HEK293 (cell line): Measurements from ENCODE around the gene SKI.
A peak's percentile ranks its signal among the peaks of the same experiment; 100 is the strongest.

ENCODE experiments used
- CTCF ChIA-PET: fragments of 350-600 bp; formaldehyde crosslinking; extraction: SDS; loops from one replicate; lab custom pipeline; 2021; ENCODE audit warnings: antibody characterized with exemption; lab: Yijun Ruan, JAX
- POLR2A ChIA-PET: fragments of 300-600 bp; formaldehyde crosslinking; extraction: SDS; loops from one replicate; lab custom pipeline; 2020; ENCODE audit warnings: antibody characterized with exemption, inconsistent platforms; lab: Yijun Ruan, JAX
- H3K27ac ChIP-seq: fragments of 200-500 bp; sonication (Bioruptor generic); 2 replicates; pipeline ENCODE4 v1.5.1; 2014; ENCODE audit warnings: low read depth, low read length, control low read depth, inconsistent platforms; ENCODE audit errors: extremely low read depth
- H3K36me3 ChIP-seq, 2 experiments: fragments of 200-500 bp in 1 of 2; sonication (Bioruptor generic) in 1 of 2; 1 replicate in 1 of 2; 2 replicates in 1 of 2; pipeline ENCODE4 v1.5.1; 2014 to 2017; ENCODE audit warnings: inconsistent platforms in 2 of 2, low read length in 2 of 2; ENCODE audit not compliant: control insufficient read depth in 2 of 2, insufficient read depth in 1 of 2
- H3K4me1 ChIP-seq: fragments of 200-500 bp; sonication (Bioruptor generic); 2 replicates; pipeline ENCODE4 v1.5.1; 2014; ENCODE audit warnings: mild to moderate bottlenecking, low read length, inconsistent platforms; ENCODE audit not compliant: control insufficient read depth, insufficient read depth
- H3K4me3 ChIP-seq: 2 replicates; pipeline ENCODE4 v1.5.1; 2011; ENCODE audit warnings: low read depth, mild to moderate bottlenecking, control low read depth, low read length, moderate library complexity
- H3K9me3 ChIP-seq: fragments of 200-500 bp; sonication (Bioruptor generic); 2 replicates; pipeline ENCODE4 v1.5.1; 2014; ENCODE audit warnings: low read depth, low read length, inconsistent platforms; ENCODE audit not compliant: control insufficient read depth, insufficient read depth
- EGR2 ChIP-seq: fragments of 450-650 bp; formaldehyde crosslinking; IDR thresholded peaks from 2 replicates; pipeline ENCODE4 v1.5.1; 2016; ENCODE audit warnings: low read depth, missing biosample characterization, missing genetic modification characterization
- GLIS2 ChIP-seq: fragments of 450-650 bp; formaldehyde crosslinking; IDR thresholded peaks from 2 replicates; pipeline ENCODE4 v1.5.1; 2016; ENCODE audit warnings: missing biosample characterization, missing genetic modification characterization
- KLF7 ChIP-seq: fragments of 450-650 bp; formaldehyde crosslinking; IDR thresholded peaks from 2 replicates; pipeline ENCODE4 v1.5.1; 2016; ENCODE audit warnings: missing biosample characterization, missing genetic modification characterization, borderline replicate concordance
- ZBTB48 ChIP-seq: fragments of 450-650 bp; formaldehyde crosslinking; IDR thresholded peaks from 2 replicates; pipeline ENCODE4 v1.5.1; 2016; ENCODE audit warnings: missing biosample characterization, missing genetic modification characterization
- ZFHX2 ChIP-seq: fragments of 450-650 bp; formaldehyde crosslinking; conservative IDR thresholded peaks from 2 replicates; pipeline ENCODE4 v1.5.1; 2016; ENCODE audit warnings: missing biosample characterization, missing genetic modification characterization
- ZNF202 ChIP-seq: fragments of 450-650 bp; formaldehyde crosslinking; IDR thresholded peaks from 2 replicates; pipeline ENCODE4 v1.5.1; 2016; ENCODE audit warnings: missing biosample characterization, missing genetic modification characterization, borderline replicate concordance
- ZNF214 ChIP-seq: fragments of 450-650 bp; formaldehyde crosslinking; IDR thresholded peaks from 2 replicates; pipeline ENCODE4 v1.5.1; 2017; ENCODE audit warnings: missing biosample characterization, mild to moderate bottlenecking, missing genetic modification characterization, borderline replicate concordance
- ZNF248 ChIP-seq: fragments of 450-650 bp; formaldehyde crosslinking; IDR thresholded peaks from 2 replicates; pipeline ENCODE4 v1.5.1; 2017; ENCODE audit warnings: missing biosample characterization, missing genetic modification characterization
- ZNF416 ChIP-seq: fragments of 450-650 bp; formaldehyde crosslinking; IDR thresholded peaks from 2 replicates; pipeline ENCODE4 v1.5.1; 2016; ENCODE audit warnings: missing biosample characterization, missing genetic modification characterization
- ZNF449 ChIP-seq: fragments of 450-650 bp; formaldehyde crosslinking; IDR thresholded peaks from 2 replicates; pipeline ENCODE4 v1.5.1; 2017; ENCODE audit warnings: missing biosample characterization, mild to moderate bottlenecking, missing genetic modification characterization, moderate library complexity
- ZNF529 ChIP-seq: fragments of 450-650 bp; formaldehyde crosslinking; IDR thresholded peaks from 2 replicates; pipeline ENCODE4 v1.5.1; 2017; ENCODE audit warnings: missing genetic modification characterization, missing biosample characterization; ENCODE audit not compliant: insufficient replicate concordance
- ZNF645 ChIP-seq: fragments of 450-650 bp; formaldehyde crosslinking; IDR thresholded peaks from 2 replicates; pipeline ENCODE4; 2016; ENCODE audit warnings: missing biosample characterization, missing genetic modification characterization
- ZNF660 ChIP-seq: fragments of 450-650 bp; IDR thresholded peaks from 2 replicates; pipeline ENCODE4 v1.5.1; 2018; ENCODE audit warnings: missing biosample characterization, mild to moderate bottlenecking, missing genetic modification characterization

Gene SKI

GRCh38 chr1:2358651-2359640, 130.8 kb downstream of the SKI start:
- CTCF ChIA-PET, result interaction anchor here (0.6 to 1.1 kb wide), 4 partner anchors 23 to 164 kb away, joined by 3 to 4 read pairs (median 3); no protein-coding TSS in a partner anchor
- H3K4me1 ChIP-seq, result no peaks in the 10 kb centered on the region

More at GRCh38 chr1:2358651-2359640, 130.8 kb downstream of the SKI start:
- POLR2A ChIA-PET, result no interaction called here
- no peak overlapping the region for H3K27ac ChIP-seq
- no peak overlapping the region for H3K4me3 ChIP-seq
- TF ChIP-seq ZNF202 (tag by site-specific recombination) (no peak), ZNF449 (tag by site-specific recombination) (no peak), KLF7 (no peak), ZNF529 (no peak), ZNF248 (tag by site-specific recombination) (no peak), EGR2 (tag by site-specific recombination) (peak; percentile 39; the same call in 1 of the 2 replicates), ZNF660 (tag by site-specific recombination) (no peak), ZFHX2 (peak; percentile 45), ZNF645 (tag by site-specific recombination) (no peak), GLIS2 (tag by site-specific recombination) (0 out of 2 replicates have a peak, but pooled peaks have one; percentile 22), ZBTB48 (tag by site-specific recombination) (no peak), ZNF214 (no peak), ZNF416 (tag by site-specific recombination) (no peak)
- no peaks in the 10 kb centered on the region; a peak in 1 of 3 replicates for H3K36me3 ChIP-seq
- H3K9me3 ChIP-seq, result no peaks in the 10 kb centered on the region
